Panc1 (cell line): Measurements from ENCODE around the gene ANXA6. TPM values are rescaled to one million over a fixed set of nuclear protein-coding genes. Genes with fewer than 3 reads are reported as not detected.

Experiments
- ATAC-seq: fragments of 200-7000 bp; cut with Tn5 transposase; 2 replicates; pipeline ENCODE4 v1.9.1; 2020; ENCODE audit warnings: mild to moderate bottlenecking, moderate library complexity
- BruUV-seq: library from RNA; stranded (reverse); fragments of 400-500 nt; replicated peaks from 2 replicates; lab custom pipeline; 2021; lab: Mats Ljungman, UMichigan
- CTCF ChIA-PET: fragments of 300-600 bp; sonication (Branson Sonifier 250); formaldehyde crosslinking; loops from one replicate; lab custom pipeline; 2022; ENCODE audit warnings: antibody characterized with exemption; lab: Charles Lee
- POLR2A ChIA-PET: fragments of 300-600 bp; sonication (Branson Sonifier 250); formaldehyde crosslinking; loops from one replicate; lab custom pipeline; 2022; ENCODE audit warnings: antibody characterized with exemption; lab: Charles Lee
- DNase-seq: peaks from one replicate; pipeline ENCODE4 v3.0.0-alpha.2; 2010; ENCODE audit warnings: low read depth, low spot score
- H3K27ac ChIP-seq: 2 replicates; pipeline ENCODE4 v1.5.1; 2011; ENCODE audit warnings: mild to moderate bottlenecking, low read length, inconsistent platforms
- H3K27me3 ChIP-seq: fragments of 200-500 bp; sonication (Bioruptor generic); 2 replicates; pipeline ENCODE4 v1.6.0; 2014; ENCODE audit warnings: low read length, inconsistent platforms; ENCODE audit not compliant: control insufficient read depth, insufficient read depth
- H3K36me3 ChIP-seq: fragments of 200-500 bp; sonication (Bioruptor generic); 2 replicates; pipeline ENCODE4 v1.5.1; 2014; ENCODE audit warnings: inconsistent platforms, mild to moderate bottlenecking, low read length, moderate library complexity; ENCODE audit not compliant: control insufficient read depth, insufficient read depth
- H3K4me1 ChIP-seq: 2 replicates; pipeline ENCODE4 v1.5.1; 2011; ENCODE audit warnings: inconsistent platforms, mild to moderate bottlenecking, low read length, moderate library complexity; ENCODE audit not compliant: control insufficient read depth, insufficient read depth
- H3K4me3 ChIP-seq, 2 experiments: 2 replicates each; pipeline ENCODE4 v1.5.1; 2011 to 2012; ENCODE audit warnings: low read depth in 2 of 2, low read length in 2 of 2, mild to moderate bottlenecking in 2 of 2, inconsistent platforms in 1 of 2, moderate library complexity in 1 of 2
- H3K9me3 ChIP-seq: fragments of 200-500 bp; sonication (Bioruptor generic); 2 replicates; pipeline ENCODE4 v1.5.1; 2014; ENCODE audit warnings: low read depth, mild to moderate bottlenecking, inconsistent platforms, low read length, moderate library complexity; ENCODE audit not compliant: control insufficient read depth, insufficient read depth
- CTCF ChIP-seq: fragments of 450-650 bp; IDR thresholded peaks from 2 replicates; pipeline ENCODE4 v1.5.1; 2017; ENCODE audit warnings: mild to moderate bottlenecking
- POLR2AphosphoS5 ChIP-seq: IDR thresholded peaks from 2 replicates; pipeline ENCODE4 v1.6.1; 2012; ENCODE audit warnings: mild to moderate bottlenecking, low read depth, low read length, moderate library complexity
- REST ChIP-seq, 2 experiments: IDR thresholded peaks; 2 replicates each; pipeline ENCODE4 v1.6.1; 2011 to 2012; ENCODE audit warnings: low read depth in 2 of 2, control low read depth in 1 of 2, low read length in 1 of 2, mild to moderate bottlenecking in 1 of 2, moderate library complexity in 1 of 2; ENCODE audit not compliant: insufficient read depth in 1 of 2
- SIN3A ChIP-seq: IDR thresholded peaks from 2 replicates; pipeline ENCODE4 v1.6.1; 2012; ENCODE audit warnings: low read depth, mild to moderate bottlenecking, low read length, moderate library complexity, borderline replicate concordance; ENCODE audit not compliant: insufficient read depth
- TCF7L2 ChIP-seq: IDR thresholded peaks from 2 replicates; pipeline ENCODE4 v1.6.1; 2011; ENCODE audit warnings: mild to moderate bottlenecking, low read depth, low read length, inconsistent platforms
- in situ Hi-C: cut with HindIII; loops from 2 replicates; pipeline ENCODE4 v1.10.0; 2016; ENCODE audit warnings: low sequenced_read_pairs, low pct_unique_long_range_greater_than_20kb
- intact Hi-C: fragments of 100-400 bp; cut with micrococcal nuclease; formaldehyde crosslinking; loops from one replicate; pipeline ENCODE4 v1.10.0; 2022; ENCODE audit not compliant: unreplicated experiment
- total RNA-seq: library from RNA; stranded (reverse); gene quantifications from one replicate; pipeline ENCODE4 v1.2.1, GENCODE V29; 2021; ENCODE audit not compliant: unreplicated experiment

Gene ANXA6
- total RNA-seq, 1 experiment from 2014 or later, result 60.0 TPM

GRCh38 chr5:151204051-151204450 is 46.5 kb upstream of the ANXA6 start:
- no peak overlapping the region for H3K4me3 ChIP-seq
- H3K4me1 ChIP-seq, result no peaks in the 10 kb centered on the region
- H3K27ac ChIP-seq, result no peak overlapping the region
- DNase-seq, result no peak
- ATAC-seq, result no peak
- ChIA-PET POLR2A (no interaction called here), CTCF (no interaction called here)
- H3K9me3 ChIP-seq, result no peaks in the 10 kb centered on the region
- no peak for TF ChIP-seq TCF7L2
- no peak for TF ChIP-seq REST (IDR thresholded peaks at IDR 0.05; ENCODE audit: insufficient read depth in 1 of 2, low read depth in 2 of 2, low read length in 1 of 2)
- TF ChIP-seq SIN3A, result no peak
- no peak for TF ChIP-seq POLR2AphosphoS5
- TF ChIP-seq CTCF, result no peak
- in situ Hi-C loops, result no loop called here
- no peaks in the 10 kb centered on the region for H3K27me3 ChIP-seq
- no peaks in the 10 kb centered on the region for H3K36me3 ChIP-seq
- intact Hi-C loops, result no loop called here
- BruUV-seq, result no TSS peak

GRCh38 chr5:151202381-151203139 is 45.0 kb upstream of the ANXA6 start:
- H3K9me3 ChIP-seq, result no peaks in the 10 kb centered on the region
- DNase-seq (peak; percentile 25), ATAC-seq (peak; percentile 81; the same call in 1 of the 2 replicates)
- intact Hi-C loops, result no loop called here
- POLR2A ChIA-PET, result interaction anchor here (0.6 kb wide), 2 partner anchors 699 to 1261 kb away, joined by 3 to 9 read pairs; no protein-coding TSS in a partner anchor
- H3K36me3 ChIP-seq, result no peaks in the 10 kb centered on the region
- H3K4me3 ChIP-seq, result no peak overlapping the region
- BruUV-seq, result no TSS peak
- in situ Hi-C loops, result no loop called here
- H3K27me3 ChIP-seq, result no peaks in the 10 kb centered on the region
- no peak for TF ChIP-seq POLR2AphosphoS5
- TF ChIP-seq SIN3A, result no peak
- no peak for TF ChIP-seq CTCF
- no peak for TF ChIP-seq REST (IDR thresholded peaks at IDR 0.05; ENCODE audit: insufficient read depth in 1 of 2, low read depth in 2 of 2, low read length in 1 of 2)
- no peaks in the 10 kb centered on the region for H3K4me1 ChIP-seq
- no peak overlapping the region for H3K27ac ChIP-seq
- CTCF ChIA-PET, result interaction anchor here (0.7 kb wide), 2 partner anchors 35 to 118 kb away, joined by 3 read pairs; no protein-coding TSS in a partner anchor
